HUES48 (cell line): ENCODE results near the gene THBS1.

Experiments
- H3K27ac ChIP-seq: one replicate; pipeline ENCODE4 v1.7.0; 2013; ENCODE audit warnings: low read depth, low read length, inconsistent platforms
- H3K27me3 ChIP-seq: 2 replicates; pipeline ENCODE4 v1.6.1; 2013; ENCODE audit warnings: mild to moderate bottlenecking, low read length; ENCODE audit not compliant: control insufficient read depth, insufficient read depth
- H3K36me3 ChIP-seq: 2 replicates; pipeline ENCODE4 v1.6.1; 2013; ENCODE audit warnings: low read length; ENCODE audit not compliant: control insufficient read depth, insufficient read depth
- H3K4me1 ChIP-seq: 2 replicates; pipeline ENCODE4 v1.6.1; 2013; ENCODE audit warnings: mild to moderate bottlenecking, low read length; ENCODE audit not compliant: control insufficient read depth, insufficient read depth
- H3K4me3 ChIP-seq: 2 replicates; pipeline ENCODE4 v1.5.1; 2013; ENCODE audit warnings: mild to moderate bottlenecking, low read depth, low read length
- H3K9ac ChIP-seq: 2 replicates; pipeline ENCODE4 v1.6.1; 2013; ENCODE audit warnings: mild to moderate bottlenecking, low read depth, low read length, moderate library complexity
- H3K9me3 ChIP-seq: 2 replicates; pipeline ENCODE4 v1.6.1; 2013; ENCODE audit warnings: low read length; ENCODE audit not compliant: control insufficient read depth, insufficient read depth

THBS1 gene

GRCh38 chr15:39589815-39590644 lies 9.2 kb downstream of the THBS1 start:
- H3K9me3 ChIP-seq: no peaks in the 10 kb centered on the region
- peaks cover 100% of the 10 kb centered on the region for H3K36me3 ChIP-seq
- H3K27me3 ChIP-seq: no peaks in the 10 kb centered on the region
- H3K4me1 ChIP-seq: no peaks in the 10 kb centered on the region
- no peak overlapping the region for H3K27ac ChIP-seq
- H3K4me3 ChIP-seq: no peak overlapping the region
- no peak overlapping the region for H3K9ac ChIP-seq

GRCh38 chr15:39591141-39591895 lies 10.4 kb downstream of the THBS1 start:
- no peak overlapping the region for H3K9ac ChIP-seq
- H3K9me3 ChIP-seq: no peaks in the 10 kb centered on the region
- no peak overlapping the region for H3K27ac ChIP-seq
- H3K27me3 ChIP-seq: no peaks in the 10 kb centered on the region
- no peak overlapping the region for H3K4me3 ChIP-seq
- H3K36me3 ChIP-seq: peaks cover 100% of the 10 kb centered on the region
- H3K4me1 ChIP-seq: peaks cover 4% of the 10 kb centered on the region; the same call in 1 of the 2 replicates

GRCh38 chr15:39591896-39592315 lies 11.0 kb downstream of the THBS1 start:
- H3K36me3 ChIP-seq: peaks cover 100% of the 10 kb centered on the region
- H3K9me3 ChIP-seq: no peaks in the 10 kb centered on the region
- no peak overlapping the region for H3K9ac ChIP-seq
- no peak overlapping the region for H3K4me3 ChIP-seq
- no peak overlapping the region for H3K27ac ChIP-seq
- H3K27me3 ChIP-seq: no peaks in the 10 kb centered on the region
- H3K4me1 ChIP-seq: peaks cover 4% of the 10 kb centered on the region; the same call in 1 of the 2 replicates

- Histone ChIP-seq H3K4me1 (peaks cover 4% of the 10 kb centered on the region; the same call in 1 of the 2 replicates), H3K9ac (no peak overlapping the region), H3K27me3 (no peaks in the 10 kb centered on the region), H3K9me3 (no peaks in the 10 kb centered on the region), H3K4me3 (no peak overlapping the region), H3K36me3 (peaks cover 100% of the 10 kb centered on the region), H3K27ac (no peak overlapping the region)
Observed at GRCh38 chr15:39592500-39592899, 11.6 kb downstream of the THBS1 start.

- no peak overlapping the region for H3K4me3 ChIP-seq
- H3K27ac ChIP-seq: no peak overlapping the region
- no peaks in the 10 kb centered on the region for H3K9me3 ChIP-seq
- H3K4me1 ChIP-seq: peaks cover 4% of the 10 kb centered on the region; the same call in 1 of the 2 replicates
- H3K27me3 ChIP-seq: no peaks in the 10 kb centered on the region
- peaks cover 96% of the 10 kb centered on the region for H3K36me3 ChIP-seq
- no peak overlapping the region for H3K9ac ChIP-seq
Observed at GRCh38 chr15:39593071-39593655, 12.3 kb downstream of the THBS1 start.

GRCh38 chr15:39593656-39594445 lies 13.0 kb downstream of the THBS1 start:
- Histone ChIP-seq H3K27me3 (no peaks in the 10 kb centered on the region), H3K9ac (no peak overlapping the region), H3K4me3 (no peak overlapping the region), H3K36me3 (peaks cover 89% of the 10 kb centered on the region), H3K9me3 (no peaks in the 10 kb centered on the region), H3K4me1 (peaks cover 4% of the 10 kb centered on the region; the same call in 1 of the 2 replicates), H3K27ac (no peak overlapping the region)

GRCh38 chr15:39594446-39595337 lies 13.8 kb downstream of the THBS1 start:
- peaks cover 4% of the 10 kb centered on the region; the same call in 1 of the 2 replicates for H3K4me1 ChIP-seq
- no peaks in the 10 kb centered on the region for H3K9me3 ChIP-seq
- H3K9ac ChIP-seq: no peak overlapping the region
- no peaks in the 10 kb centered on the region for H3K27me3 ChIP-seq
- H3K27ac ChIP-seq: no peak overlapping the region
- no peak overlapping the region for H3K4me3 ChIP-seq
- peaks cover 81% of the 10 kb centered on the region for H3K36me3 ChIP-seq

GRCh38 chr15:39595338-39596221 lies 14.7 kb downstream of the THBS1 start:
- Histone ChIP-seq H3K36me3 (peaks cover 72% of the 10 kb centered on the region), H3K9me3 (no peaks in the 10 kb centered on the region), H3K9ac (no peak overlapping the region), H3K4me3 (no peak overlapping the region), H3K27ac (no peak overlapping the region), H3K27me3 (no peaks in the 10 kb centered on the region), H3K4me1 (peaks cover 4% of the 10 kb centered on the region; the same call in 1 of the 2 replicates)

- H3K27me3 ChIP-seq: no peaks in the 10 kb centered on the region
- H3K4me1 ChIP-seq: peaks cover 4% of the 10 kb centered on the region; the same call in 1 of the 2 replicates
- H3K9ac ChIP-seq: no peak overlapping the region
- H3K36me3 ChIP-seq: peaks cover 63% of the 10 kb centered on the region
- no peaks in the 10 kb centered on the region for H3K9me3 ChIP-seq
- no peak overlapping the region for H3K27ac ChIP-seq
- no peak overlapping the region for H3K4me3 ChIP-seq
Observed at GRCh38 chr15:39596358-39597051, 15.6 kb downstream of the THBS1 start.
